GM12865 (cell line): ENCODE results near the gene KLF5.
A peak's percentile ranks its signal among the peaks of the same experiment; 100 is the strongest.

ENCODE experiments used
- DNase-seq: peaks from one replicate; pipeline ENCODE4 v3.0.0; 2010; ENCODE audit warnings: low read depth
- H3K4me3 ChIP-seq: 2 replicates; pipeline ENCODE4 v1.5.1; 2011; ENCODE audit warnings: mild to moderate bottlenecking, low read depth, low read length, control low read depth
- TF ChIP-seq, protein P1 (sequence below): IDR thresholded peaks from 2 replicates; pipeline ENCODE4 v1.5.1; 2011; ENCODE audit warnings: low read length, control low read depth, low read depth, inconsistent platforms; ENCODE audit not compliant: insufficient read depth; ENCODE audit errors: missing control alignments

KLF5 gene

DNA sequence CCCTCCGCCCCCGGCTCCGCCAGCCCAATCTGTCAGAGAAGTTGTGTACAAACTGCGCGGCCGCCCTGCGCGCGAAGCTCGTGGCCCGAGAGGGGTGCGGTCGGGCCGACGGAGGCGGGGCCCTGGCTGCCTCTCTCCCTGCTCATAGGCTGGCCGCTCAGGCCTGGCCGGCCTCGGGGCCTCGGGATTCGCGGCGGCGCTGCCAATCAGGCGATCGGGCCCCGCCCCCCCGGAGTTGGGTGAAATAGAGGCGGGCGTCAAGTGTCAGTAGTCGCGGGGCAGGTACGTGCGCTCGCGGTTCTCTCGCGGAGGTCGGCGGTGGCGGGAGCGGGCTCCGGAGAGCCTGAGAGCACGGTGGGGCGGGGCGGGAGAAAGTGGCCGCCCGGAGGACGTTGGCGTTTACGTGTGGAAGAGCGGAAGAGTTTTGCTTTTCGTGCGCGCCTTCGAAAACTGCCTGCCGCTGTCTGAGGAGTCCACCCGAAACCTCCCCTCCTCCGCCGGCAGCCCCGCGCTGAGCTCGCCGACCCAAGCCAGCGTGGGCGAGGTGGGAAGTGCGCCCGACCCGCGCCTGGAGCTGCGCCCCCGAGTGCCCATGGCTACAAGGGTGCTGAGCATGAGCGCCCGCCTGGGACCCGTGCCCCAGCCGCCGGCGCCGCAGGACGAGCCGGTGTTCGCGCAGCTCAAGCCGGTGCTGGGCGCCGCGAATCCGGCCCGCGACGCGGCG lies at the start of gene KLF5:
Gene KLF5 (plus strand): TSS at position 270 of the 724 bp plus-strand sequence. CDS start 323 bp downstream, at position 593.
- DNase-seq = peak; percentile 95
- peak within 1 kb of the TSS; percentile 62 for H3K4me3 ChIP-seq
- TF ChIP-seq, protein P1, sequence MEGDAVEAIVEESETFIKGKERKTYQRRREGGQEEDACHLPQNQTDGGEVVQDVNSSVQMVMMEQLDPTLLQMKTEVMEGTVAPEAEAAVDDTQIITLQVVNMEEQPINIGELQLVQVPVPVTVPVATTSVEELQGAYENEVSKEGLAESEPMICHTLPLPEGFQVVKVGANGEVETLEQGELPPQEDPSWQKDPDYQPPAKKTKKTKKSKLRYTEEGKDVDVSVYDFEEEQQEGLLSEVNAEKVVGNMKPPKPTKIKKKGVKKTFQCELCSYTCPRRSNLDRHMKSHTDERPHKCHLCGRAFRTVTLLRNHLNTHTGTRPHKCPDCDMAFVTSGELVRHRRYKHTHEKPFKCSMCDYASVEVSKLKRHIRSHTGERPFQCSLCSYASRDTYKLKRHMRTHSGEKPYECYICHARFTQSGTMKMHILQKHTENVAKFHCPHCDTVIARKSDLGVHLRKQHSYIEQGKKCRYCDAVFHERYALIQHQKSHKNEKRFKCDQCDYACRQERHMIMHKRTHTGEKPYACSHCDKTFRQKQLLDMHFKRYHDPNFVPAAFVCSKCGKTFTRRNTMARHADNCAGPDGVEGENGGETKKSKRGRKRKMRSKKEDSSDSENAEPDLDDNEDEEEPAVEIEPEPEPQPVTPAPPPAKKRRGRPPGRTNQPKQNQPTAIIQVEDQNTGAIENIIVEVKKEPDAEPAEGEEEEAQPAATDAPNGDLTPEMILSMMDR = no peak

DNA sequence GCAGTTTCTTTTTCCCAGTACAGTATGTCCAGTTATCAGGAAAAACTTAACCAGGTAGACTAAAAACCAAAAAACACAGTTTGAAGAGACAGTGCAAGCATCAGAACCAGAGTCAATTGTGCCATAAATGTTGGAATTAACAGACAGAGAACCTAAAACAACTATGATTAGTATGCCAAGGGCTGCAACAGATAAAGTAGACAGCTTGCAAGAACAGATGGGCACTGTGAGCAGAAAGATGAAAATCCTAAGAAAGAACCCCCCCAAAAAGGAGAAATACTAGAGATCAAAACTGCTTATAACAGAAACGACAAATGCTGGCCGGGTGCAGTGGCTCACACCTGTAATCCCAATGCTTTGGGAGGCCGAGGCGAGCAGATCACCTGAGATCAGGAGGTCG lies 47.1 kb upstream of the KLF5 start:
- H3K4me3 ChIP-seq = no peak overlapping the region
- TF ChIP-seq, protein P1 = no peak
- DNase-seq = no peak

DNA sequence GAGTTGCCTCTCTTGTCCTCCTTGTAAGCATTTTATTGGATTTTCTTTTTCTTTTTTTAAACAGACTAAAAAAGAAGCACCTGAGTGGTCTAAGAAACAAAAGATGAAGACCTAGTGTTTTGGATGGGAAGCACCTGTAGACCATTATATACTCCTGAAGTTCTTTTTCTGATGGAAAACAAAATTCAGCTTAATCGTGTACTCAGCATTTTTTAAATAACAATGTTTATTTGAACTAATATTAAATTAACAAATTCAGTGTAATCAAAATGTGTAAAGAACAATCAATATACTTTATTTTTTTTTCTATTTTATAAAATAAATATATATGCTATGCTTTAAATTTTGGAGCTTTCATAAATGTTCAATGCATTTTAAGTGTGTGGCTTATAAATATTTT lies 43.0 kb upstream of the KLF5 start:
- DNase-seq = no peak
- TF ChIP-seq, protein P1 = no peak
- no peak overlapping the region for H3K4me3 ChIP-seq

DNA sequence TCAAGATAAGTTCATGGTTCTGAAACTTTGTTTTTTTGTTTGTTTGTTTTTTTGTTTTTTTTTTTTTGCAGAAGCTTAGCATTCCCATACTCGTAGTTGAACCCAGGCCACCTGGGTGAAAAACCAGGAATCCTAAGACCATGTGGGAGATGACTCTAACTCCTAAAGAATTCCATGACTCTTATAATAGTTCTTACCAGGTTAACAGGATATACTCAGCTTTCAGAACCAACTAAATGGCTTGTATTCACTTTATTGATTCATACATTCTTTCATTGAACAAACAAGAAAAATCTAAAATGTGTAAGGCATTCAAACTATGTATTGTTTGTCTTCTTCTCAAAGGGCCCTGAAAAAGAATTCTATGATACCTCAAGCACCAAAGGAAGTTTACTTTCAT lies 40.5 kb upstream of the KLF5 start:
- no peak overlapping the region for H3K4me3 ChIP-seq
- no peak for DNase-seq
- TF ChIP-seq, protein P1 = no peak

DNA sequence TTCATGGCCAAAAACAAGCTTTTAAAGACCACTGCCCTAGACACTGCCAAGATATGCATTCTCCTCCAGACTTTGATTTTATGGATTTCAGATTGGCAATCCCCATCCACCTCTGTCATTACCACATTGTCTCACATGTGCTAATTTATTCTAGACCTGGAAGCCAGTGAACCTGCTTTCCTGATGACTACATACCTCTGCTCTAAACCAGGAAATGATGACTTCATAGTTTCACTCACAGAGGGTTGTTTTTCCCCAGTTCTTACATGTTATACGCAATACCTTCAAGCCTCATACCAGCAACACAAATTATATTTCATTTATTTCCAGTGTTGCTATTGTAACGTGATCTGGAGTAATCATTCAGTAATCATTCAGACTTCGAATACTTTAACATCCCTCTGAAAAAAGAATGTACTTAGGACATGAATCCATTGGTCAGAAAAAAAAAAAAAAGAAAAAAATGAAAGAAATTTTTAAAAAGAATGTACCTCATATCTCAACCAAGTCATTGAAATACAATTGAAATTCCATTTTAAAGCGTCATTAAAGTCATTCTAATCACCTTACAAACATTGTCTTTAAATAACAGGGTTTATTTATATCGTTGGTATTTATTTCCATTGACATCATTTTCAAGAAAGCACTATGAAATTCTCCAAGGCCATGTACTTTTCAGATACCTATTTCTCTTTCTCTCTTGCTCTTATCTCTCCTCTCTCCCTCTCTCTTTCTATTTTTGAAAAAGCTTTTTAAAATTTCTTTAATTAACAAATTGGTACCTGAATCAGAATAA lies 33.4 kb upstream of the KLF5 start:
- no peak overlapping the region for H3K4me3 ChIP-seq
- no peak for DNase-seq
- TF ChIP-seq, protein P1 = no peak

DNA sequence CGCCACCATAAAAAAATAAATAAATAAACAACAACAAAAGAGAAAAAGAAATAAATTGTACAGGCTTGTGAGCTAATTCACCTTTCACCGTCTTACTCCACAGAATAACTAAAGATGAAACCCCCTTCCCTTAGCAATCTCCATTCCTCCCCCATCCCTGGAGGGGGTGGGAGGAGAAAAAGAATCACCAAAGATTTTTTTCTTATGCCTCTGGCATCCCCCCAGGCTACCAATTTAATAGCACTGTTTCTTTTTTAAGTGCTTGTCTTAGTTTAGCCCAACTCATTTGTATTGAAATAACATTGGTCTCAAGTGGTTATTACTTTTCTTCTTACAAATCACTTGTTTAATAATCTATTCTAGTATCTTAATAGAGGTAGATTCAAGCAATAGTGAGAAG lies 23.9 kb upstream of the KLF5 start:
- DNase-seq = no peak
- TF ChIP-seq, protein P1 = no peak
- H3K4me3 ChIP-seq = no peak overlapping the region
